BLaER1 treated with 17β-estradiol and CSF1 and Interleukin-3, amounts not matched to agents 10 nM and 100 nM (cell line): ENCODE data around the gene CXCL5.
"Not testable (repeated sequence)": the region's sequence is repeated elsewhere in the genome, so short reads cannot be mapped to it uniquely, and the experiment has no call there.

Experiments
- H3K27ac ChIP-seq, 11 experiments: shearing (Covaris generic); formaldehyde crosslinking; 2 replicates each; pipeline ENCODE4 v1.8.1; 2022
- H3K27me3 ChIP-seq, 11 experiments: shearing (Covaris generic); formaldehyde crosslinking; 2 replicates each; pipeline ENCODE4 v1.8.1; 2022
- H3K36me3 ChIP-seq, 11 experiments: shearing (Covaris generic); formaldehyde crosslinking; 2 replicates each; pipeline ENCODE4 v1.8.1; 2022
- H3K4me1 ChIP-seq, 10 experiments: shearing (Covaris generic); formaldehyde crosslinking; 2 replicates each; pipeline ENCODE4 v1.8.1; 2022
- H3K4me2 ChIP-seq, 11 experiments: shearing (Covaris generic); formaldehyde crosslinking; 2 replicates each; pipeline ENCODE4 v1.8.1; 2022
- H3K4me3 ChIP-seq, 10 experiments: shearing (Covaris generic); formaldehyde crosslinking; 2 replicates each; pipeline ENCODE4 v1.8.1; 2022
- H3K9ac ChIP-seq, 11 experiments: shearing (Covaris generic); formaldehyde crosslinking; 2 replicates each; pipeline ENCODE4 v1.8.1; 2022
- H3K9me3 ChIP-seq, 11 experiments: shearing (Covaris generic); formaldehyde crosslinking; replicated peaks in 1 of 11; 2 replicates each; pipeline ENCODE4 v1.8.1; 2022
- H4K20me1 ChIP-seq, 11 experiments: shearing (Covaris generic); formaldehyde crosslinking; 2 replicates each; pipeline ENCODE4 v1.8.1; 2022
- Cebpa-rat ChIP-seq, 11 experiments: shearing (Covaris generic); IDR thresholded peaks; 2 replicates each; pipeline ENCODE4 v1.8.1; 2022

The CXCL5 gene

GRCh38 chr4:73976217-73976616 lies 22.3 kb downstream of the CXCL5 start:
- no peak for TF ChIP-seq Cebpa-rat (IDR thresholded peaks at IDR 0.05)

GRCh38 chr4:73974352-73974751 lies 24.1 kb downstream of the CXCL5 start:
- H3K9me3 ChIP-seq: peaks cover 10 to 53% (median 21%) of the 10 kb centered on the region in 11 experiments; a peak in 18 of 22 replicates
- no peak overlapping the region for H3K4me3 ChIP-seq
- TF ChIP-seq Cebpa-rat (IDR thresholded peaks at IDR 0.05): no peak
- no peak overlapping the region for H3K9ac ChIP-seq
- H3K4me1 ChIP-seq: peaks cover 0 to 15% (median 0%) of the 10 kb centered on the region in 10 experiments; a peak in 5 of 20 replicates
- no peak overlapping the region for H3K27ac ChIP-seq
- no peaks in the 10 kb centered on the region for H3K36me3 ChIP-seq
- no peaks in the 10 kb centered on the region for H3K27me3 ChIP-seq
- no peak overlapping the region for H3K4me2 ChIP-seq
- H4K20me1 ChIP-seq: no peaks in the 10 kb centered on the region

More at GRCh38 chr4:73976217-73976616, 22.3 kb downstream of the CXCL5 start:
- no peak overlapping the region for H3K4me3 ChIP-seq
- no peaks in the 10 kb centered on the region for H3K36me3 ChIP-seq
- H3K27ac ChIP-seq: no peak overlapping the region
- peaks cover 0 to 21% (median 0%) of the 10 kb centered on the region in 10 experiments; a peak in 5 of 20 replicates for H3K4me1 ChIP-seq
- H4K20me1 ChIP-seq: no peaks in the 10 kb centered on the region
- no peak overlapping the region for H3K4me2 ChIP-seq
- H3K9ac ChIP-seq: no peak overlapping the region
- H3K9me3 ChIP-seq: peaks cover 5 to 35% (median 10%) of the 10 kb centered on the region in 11 experiments; a peak in 15 of 22 replicates
- H3K27me3 ChIP-seq: no peaks in the 10 kb centered on the region

DNA sequence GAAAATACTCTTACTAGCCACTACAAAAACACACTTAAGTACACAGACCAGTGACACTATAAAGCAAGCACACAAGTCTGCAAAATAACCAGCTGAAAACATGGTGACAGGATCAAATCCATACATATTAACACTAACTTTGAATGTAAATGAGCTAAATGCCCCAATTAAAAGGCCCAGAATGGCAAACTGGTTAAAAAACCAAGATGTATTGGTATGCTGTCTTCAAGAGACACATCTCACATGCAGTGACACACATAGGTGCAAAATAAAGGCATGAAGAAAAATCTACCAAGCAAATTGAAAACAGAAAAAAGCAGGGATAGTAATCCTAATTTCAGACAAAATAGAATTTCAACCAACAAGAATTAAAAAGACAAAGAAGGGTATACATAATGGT lies 27.5 kb downstream of the CXCL5 start:
- Histone ChIP-seq H3K27ac (no peak overlapping the region), H3K9ac (no peak overlapping the region), H3K4me2 (no peak overlapping the region), H3K4me3 (no peak overlapping the region), H3K9me3 (peaks cover 10 to 58% (median 21%) of the 10 kb centered on the region in 11 experiments; a peak in 19 of 22 replicates), H3K36me3 (no peaks in the 10 kb centered on the region), H4K20me1 (no peaks in the 10 kb centered on the region), H3K4me1 (no peaks in the 10 kb centered on the region), H3K27me3 (no peaks in the 10 kb centered on the region)
- no peak for TF ChIP-seq Cebpa-rat (IDR thresholded peaks at IDR 0.05)

DNA sequence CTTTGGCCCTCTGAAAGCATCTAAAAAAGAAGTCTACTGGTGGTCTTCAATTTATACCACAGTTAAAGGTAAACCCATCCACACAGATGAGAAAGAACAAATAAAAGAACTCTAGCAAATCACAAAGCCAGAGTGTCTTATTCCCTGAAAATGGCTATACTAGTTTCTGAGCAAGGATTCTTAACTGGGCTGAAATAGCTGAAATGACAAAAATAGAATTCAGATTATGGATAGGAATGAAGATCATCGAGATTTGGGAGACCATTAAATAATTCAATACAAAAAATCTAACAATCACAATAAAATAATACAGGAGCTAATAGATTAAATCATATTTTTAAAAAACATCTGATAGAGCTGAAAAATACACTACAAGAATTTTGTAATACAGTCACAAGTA lies 28.5 kb downstream of the CXCL5 start:
- Histone ChIP-seq H3K4me1 (no peaks in the 10 kb centered on the region), H3K36me3 (no peaks in the 10 kb centered on the region), H3K4me2 (no peak overlapping the region), H3K9me3 (peaks cover 5 to 50% (median 21%) of the 10 kb centered on the region in 11 experiments; a peak in 18 of 22 replicates), H3K4me3 (no peak overlapping the region), H3K27me3 (no peaks in the 10 kb centered on the region), H3K9ac (no peak overlapping the region), H3K27ac (no peak overlapping the region), H4K20me1 (no peaks in the 10 kb centered on the region)
- no peak for TF ChIP-seq Cebpa-rat (IDR thresholded peaks at IDR 0.05)

GRCh38 chr4:73967866-73968265 lies 30.6 kb downstream of the CXCL5 start:
- H3K4me1 ChIP-seq: no peaks in the 10 kb centered on the region
- no peak overlapping the region for H3K4me2 ChIP-seq
- no peak overlapping the region for H3K4me3 ChIP-seq
- H3K36me3 ChIP-seq: no peaks in the 10 kb centered on the region
- peaks cover 0 to 40% (median 15%) of the 10 kb centered on the region in 11 experiments; a peak in 13 of 22 replicates for H3K9me3 ChIP-seq
- no peak for TF ChIP-seq Cebpa-rat (IDR thresholded peaks at IDR 0.05)
- no peak overlapping the region for H3K9ac ChIP-seq
- no peak overlapping the region for H3K27ac ChIP-seq
- H3K27me3 ChIP-seq: no peaks in the 10 kb centered on the region
- no peaks in the 10 kb centered on the region for H4K20me1 ChIP-seq

GRCh38 chr4:73964862-73965611 lies 33.4 kb downstream of the CXCL5 start:
- TF ChIP-seq Cebpa-rat (IDR thresholded peaks at IDR 0.05): no peak
- H4K20me1 ChIP-seq: no peaks in the 10 kb centered on the region
- H3K27me3 ChIP-seq: no peaks in the 10 kb centered on the region
- H3K9ac ChIP-seq: no peak overlapping the region
- H3K36me3 ChIP-seq: no peaks in the 10 kb centered on the region; a peak in 1 of 22 replicates
- no peak overlapping the region for H3K4me3 ChIP-seq
- H3K27ac ChIP-seq: no peak overlapping the region
- H3K4me2 ChIP-seq: no peak overlapping the region
- peaks cover 12 to 43% (median 24%) of the 10 kb centered on the region in 11 experiments for H3K9me3 ChIP-seq
- no peaks in the 10 kb centered on the region for H3K4me1 ChIP-seq

- H3K4me3 ChIP-seq: no peak overlapping the region
- H4K20me1 ChIP-seq: no peaks in the 10 kb centered on the region
- no peaks in the 10 kb centered on the region; a peak in 1 of 22 replicates for H3K36me3 ChIP-seq
- no peak overlapping the region for H3K4me2 ChIP-seq
- H3K27me3 ChIP-seq: no peaks in the 10 kb centered on the region
- peaks cover 15 to 44% (median 26%) of the 10 kb centered on the region in 11 experiments for H3K9me3 ChIP-seq
- no peak for TF ChIP-seq Cebpa-rat (IDR thresholded peaks at IDR 0.05)
- H3K4me1 ChIP-seq: no peaks in the 10 kb centered on the region
- H3K27ac ChIP-seq: no peak overlapping the region
- no peak overlapping the region for H3K9ac ChIP-seq
These were observed 35.8 kb downstream of the CXCL5 start for GRCh38 chr4:73962724-73963123.

DNA sequence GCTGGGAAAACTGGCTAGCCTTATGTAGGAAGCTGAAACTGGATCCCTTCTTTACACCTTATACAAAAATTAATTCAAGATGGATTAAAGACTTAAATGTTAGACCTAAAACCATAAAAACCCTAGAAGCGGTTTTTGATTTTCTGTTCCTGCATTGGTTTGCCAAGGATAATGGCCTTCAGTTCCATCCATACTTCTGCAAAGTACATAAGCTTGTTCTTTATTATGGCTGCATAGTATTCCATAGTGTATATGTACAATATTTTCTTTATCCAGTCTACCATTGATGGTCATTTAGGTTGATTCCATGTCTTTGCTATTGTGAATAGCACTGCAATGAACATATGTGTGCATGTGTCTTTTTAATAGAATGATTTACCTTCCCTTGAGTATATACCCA lies 39.4 kb downstream of the CXCL5 start:
- H4K20me1 ChIP-seq, H3K27ac ChIP-seq, H3K4me1 ChIP-seq, H3K9ac ChIP-seq, H3K36me3 ChIP-seq, H3K4me2 ChIP-seq, H3K27me3 ChIP-seq, H3K4me3 ChIP-seq: not testable (repeated sequence)
- H3K9me3 ChIP-seq: peaks cover 15 to 53% (median 26%) of the 10 kb centered on the region in 11 experiments

DNA sequence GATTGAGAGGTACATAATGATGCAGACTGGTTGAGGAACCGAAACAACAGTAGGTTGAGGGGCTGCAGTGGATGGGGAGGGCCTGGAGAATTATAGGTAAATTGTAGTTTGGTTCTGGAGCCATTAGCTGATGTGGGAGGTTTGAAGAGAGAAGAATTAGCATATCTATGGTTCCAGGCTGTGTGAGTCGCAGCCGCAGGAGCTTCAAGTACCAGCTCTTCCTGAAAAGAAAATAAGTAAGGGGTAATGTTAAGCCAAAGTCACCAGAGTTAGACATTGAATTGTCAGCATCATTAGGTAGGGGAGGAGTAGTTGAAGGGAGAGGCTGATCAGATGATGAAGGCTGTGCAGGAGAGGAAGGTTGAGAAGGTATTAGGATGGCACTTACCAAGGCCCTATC lies 46.1 kb downstream of the CXCL5 start:
- Histone ChIP-seq H3K36me3 (no peaks in the 10 kb centered on the region), H3K4me1 (peaks cover 0 to 57% (median 0%) of the 10 kb centered on the region in 10 experiments; a peak in 5 of 20 replicates), H3K9me3 (peaks cover 0 to 14% (median 0%) of the 10 kb centered on the region in 11 experiments; a peak in 4 of 22 replicates), H4K20me1 (no peaks in the 10 kb centered on the region), H3K27ac (no peak overlapping the region), H3K4me2 (0 out of 22 replicates have a peak overlapping the region, but pooled peaks of 2 of the 11 experiments have one; percentile 19 to 21), H3K9ac (no peak overlapping the region), H3K4me3 (no peak overlapping the region), H3K27me3 (no peaks in the 10 kb centered on the region)
- no peak for TF ChIP-seq Cebpa-rat (IDR thresholded peaks at IDR 0.05)

DNA sequence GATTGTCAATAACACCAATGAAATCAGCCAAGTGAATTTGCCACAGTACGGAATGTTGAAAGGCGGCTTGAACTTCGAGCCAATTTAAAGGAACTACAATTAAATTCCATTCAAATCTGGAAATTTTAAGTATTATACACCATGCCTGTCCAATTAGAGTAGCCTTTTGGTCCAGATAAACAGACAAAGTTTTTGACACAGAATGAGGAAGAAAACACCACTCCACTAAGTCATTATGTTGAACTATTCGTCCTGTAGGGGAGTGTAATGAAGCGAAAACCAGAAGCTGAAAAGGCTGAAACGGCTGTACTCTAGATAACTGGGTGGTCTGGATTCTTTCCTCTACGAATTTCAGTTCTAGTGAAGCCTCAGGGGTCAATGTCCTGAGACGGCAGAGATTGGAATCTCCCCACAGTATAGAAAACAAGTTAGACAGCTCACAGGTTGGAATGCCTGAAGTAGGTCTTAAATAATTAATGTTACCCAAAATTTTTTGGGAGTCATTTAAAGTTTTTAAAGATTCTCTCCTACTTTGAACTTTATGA lies 48.0 kb downstream of the CXCL5 start:
- Histone ChIP-seq H3K4me2 (peak overlapping the region in 1 of 11 experiments; percentile 28; a peak in 1 of 22 replicates), H3K27ac (peak overlapping the region in 2 of 11 experiments; percentile 57 to 75; a peak in 2 of 22 replicates), H3K4me1 (peaks cover 0 to 57% (median 0%) of the 10 kb centered on the region in 10 experiments; a peak in 5 of 20 replicates)
- not testable (repeated sequence) for H4K20me1 ChIP-seq, H3K27me3 ChIP-seq, H3K9ac ChIP-seq, H3K4me3 ChIP-seq, H3K9me3 ChIP-seq, H3K36me3 ChIP-seq
